CD4-positive, alpha-beta T cell (primary cell): Measurements from ENCODE around the gene SSBP3. TPM values are rescaled to one million over a fixed set of nuclear protein-coding genes. Genes with fewer than 3 reads are reported as not detected.

Experiments
- ATAC-seq: fragments of 200-7000 bp; cut with Tn5 transposase; one replicate; pipeline ENCODE4 v1.10.0; 2022; ENCODE audit warnings: mild to moderate bottlenecking; ENCODE audit not compliant: poor library complexity
- CTCF ChIA-PET: fragments of 350-600 bp; sonication (Branson Sonifier 250); formaldehyde crosslinking; loops from one replicate; lab custom pipeline; 2021; ENCODE audit warnings: antibody characterized with exemption, inconsistent platforms; lab: Charles Lee
- POLR2A ChIA-PET: fragments of 350-600 bp; sonication (Branson Sonifier 250); formaldehyde crosslinking; loops from one replicate; lab custom pipeline; 2021; ENCODE audit warnings: antibody characterized with exemption, inconsistent platforms; lab: Charles Lee
- DNase-seq, 14 experiments: peaks; one replicate each; pipeline ENCODE4 v3.0.0-alpha.2; 2013 to 2020; ENCODE audit warnings: mixed read lengths in 2 of 14
- H3K27ac ChIP-seq, 2 donors: one replicate each; pipeline versions ENCODE4 v1.5.1 to v1.7.0; 2013; ENCODE audit warnings: low read length in 2 of 2, low read depth in 1 of 2, mild to moderate bottlenecking in 1 of 2
- H3K27me3 ChIP-seq, 2 experiments: 1 replicate in 1 of 2; 2 replicates in 1 of 2; pipeline versions ENCODE4 v1.6.1 to v1.7.0; 2013; ENCODE audit warnings: low read length in 2 of 2, control low read depth in 1 of 2, mild to moderate bottlenecking in 1 of 2, moderate library complexity in 1 of 2; ENCODE audit not compliant: insufficient read depth in 2 of 2, control insufficient read depth in 1 of 2
- H3K36me3 ChIP-seq: one replicate; pipeline ENCODE4 v1.6.1; 2013; ENCODE audit warnings: low read length, control low read depth; ENCODE audit not compliant: insufficient read depth
- H3K4me1 ChIP-seq: one replicate; pipeline ENCODE4 v1.6.1; 2013; ENCODE audit warnings: low read length, control low read depth; ENCODE audit not compliant: insufficient read depth
- H3K4me3 ChIP-seq: one replicate; pipeline ENCODE4 v1.5.1; 2013; ENCODE audit warnings: mild to moderate bottlenecking, low read length, moderate library complexity
- H3K9me3 ChIP-seq, 2 experiments: 1 replicate in 1 of 2; 2 replicates in 1 of 2; pipeline versions ENCODE4 v1.6.1 to v1.7.0; 2013; ENCODE audit warnings: low read length in 2 of 2, mild to moderate bottlenecking in 2 of 2, control low read depth in 1 of 2, moderate library complexity in 1 of 2; ENCODE audit not compliant: control insufficient read depth in 1 of 2, insufficient read depth in 1 of 2
- H3K27ac Mint-ChIP-seq: one replicate; pipeline ENCODE4 v1.8.0; 2020; ENCODE audit warnings: mixed read lengths
- H3K27me3 Mint-ChIP-seq: one replicate; pipeline ENCODE4 v1.8.0; 2021; ENCODE audit warnings: mixed read lengths
- H3K36me3 Mint-ChIP-seq: one replicate; pipeline ENCODE4 v1.8.0; 2021; ENCODE audit warnings: low read depth, mixed read lengths
- H3K4me1 Mint-ChIP-seq: one replicate; pipeline ENCODE4 v1.8.0; 2021; ENCODE audit warnings: low read depth, mixed read lengths
- H3K4me3 Mint-ChIP-seq: one replicate; pipeline ENCODE4 v1.8.0; 2020; ENCODE audit warnings: mild to moderate bottlenecking, mixed read lengths
- H3K9me3 Mint-ChIP-seq: one replicate; pipeline ENCODE4 v1.8.0; 2020; ENCODE audit warnings: mixed read lengths
- intact Hi-C, 2 experiments: fragments of 100-400 bp; cut with DNase I in 1 of 2; cut with micrococcal nuclease in 1 of 2; formaldehyde crosslinking; loops; one replicate each; pipeline versions ENCODE4 v1.15.1 to v1.9.0; 2023 to 2025; cut with DNase I, micrococcal nuclease
- total RNA-seq, 174 experiments: library from RNA in 2 of 174; stranded (reverse) in 2 of 174; gene quantifications; one replicate each; pipeline ENCODE4 v1.2.3 and lab custom pipeline; 2021 to 2026
- TF ChIP-seq, protein P1 (sequence below): fragments of 200-600 bp; IDR thresholded peaks from one replicate; pipeline ENCODE4 v1.8.0; 2022; ENCODE audit warnings: antibody characterized with exemption, mild to moderate bottlenecking

SSBP3 gene
- total RNA-seq, 2 experiments from 2014 or later, result 50.6 to 52.4 TPM

DNA sequence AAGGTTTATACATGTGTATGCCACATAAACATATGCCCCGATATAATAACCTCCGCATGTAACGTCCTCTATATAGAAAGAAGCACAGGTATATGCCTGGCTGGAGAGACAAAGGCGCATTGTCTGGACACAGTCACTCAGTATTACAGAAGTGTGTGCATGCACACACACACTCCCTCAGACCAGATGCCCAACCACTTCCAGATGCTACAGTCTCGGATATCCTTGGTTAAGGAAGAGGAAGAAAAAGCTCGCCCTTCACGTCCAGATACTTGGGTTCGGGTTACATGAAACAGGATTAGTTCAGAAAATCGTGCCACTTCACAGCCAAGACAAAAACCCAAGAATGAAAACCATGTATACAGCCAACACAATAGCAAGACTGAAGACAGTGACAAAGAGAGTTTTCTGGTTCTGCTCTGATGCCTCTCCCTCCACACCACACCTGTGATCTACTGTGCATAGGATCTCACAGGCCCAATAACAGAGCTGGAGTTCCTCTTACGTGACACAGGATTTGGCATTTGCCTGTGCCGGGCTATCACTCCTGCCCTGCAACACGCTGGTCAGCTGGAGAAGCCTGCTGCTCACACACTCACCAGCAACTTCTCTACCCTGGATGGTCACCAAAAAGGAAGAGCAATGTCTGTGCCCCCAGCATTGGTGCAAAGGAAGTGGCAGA, 75.0 kb downstream of the SSBP3 start:
- ChIA-PET CTCF (no interaction called here), POLR2A (no interaction called here)
- DNase-seq, result no peak
- no peaks in the 10 kb centered on the region for H3K27me3 ChIP-seq
- ATAC-seq, result no peak
- H3K27me3 Mint-ChIP-seq, result no peaks in the 10 kb centered on the region
- no peaks in the 10 kb centered on the region for H3K9me3 ChIP-seq
- TF ChIP-seq, protein P1, sequence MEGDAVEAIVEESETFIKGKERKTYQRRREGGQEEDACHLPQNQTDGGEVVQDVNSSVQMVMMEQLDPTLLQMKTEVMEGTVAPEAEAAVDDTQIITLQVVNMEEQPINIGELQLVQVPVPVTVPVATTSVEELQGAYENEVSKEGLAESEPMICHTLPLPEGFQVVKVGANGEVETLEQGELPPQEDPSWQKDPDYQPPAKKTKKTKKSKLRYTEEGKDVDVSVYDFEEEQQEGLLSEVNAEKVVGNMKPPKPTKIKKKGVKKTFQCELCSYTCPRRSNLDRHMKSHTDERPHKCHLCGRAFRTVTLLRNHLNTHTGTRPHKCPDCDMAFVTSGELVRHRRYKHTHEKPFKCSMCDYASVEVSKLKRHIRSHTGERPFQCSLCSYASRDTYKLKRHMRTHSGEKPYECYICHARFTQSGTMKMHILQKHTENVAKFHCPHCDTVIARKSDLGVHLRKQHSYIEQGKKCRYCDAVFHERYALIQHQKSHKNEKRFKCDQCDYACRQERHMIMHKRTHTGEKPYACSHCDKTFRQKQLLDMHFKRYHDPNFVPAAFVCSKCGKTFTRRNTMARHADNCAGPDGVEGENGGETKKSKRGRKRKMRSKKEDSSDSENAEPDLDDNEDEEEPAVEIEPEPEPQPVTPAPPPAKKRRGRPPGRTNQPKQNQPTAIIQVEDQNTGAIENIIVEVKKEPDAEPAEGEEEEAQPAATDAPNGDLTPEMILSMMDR, result no peak
- no peak overlapping the region for H3K4me3 Mint-ChIP-seq
- H3K27ac ChIP-seq, result no peak overlapping the region
- H3K4me1 Mint-ChIP-seq, result peaks cover 88% of the 10 kb centered on the region
- intact Hi-C loops, result no loop called here
- peaks cover 5% of the 10 kb centered on the region for H3K36me3 Mint-ChIP-seq
- H3K4me3 ChIP-seq, result no peak overlapping the region
- no peaks in the 10 kb centered on the region for H3K9me3 Mint-ChIP-seq
- H3K36me3 ChIP-seq, result peaks cover under 1% of the 10 kb centered on the region
- H3K27ac Mint-ChIP-seq, result peak overlapping the region; percentile 31
- peaks cover 60% of the 10 kb centered on the region for H3K4me1 ChIP-seq

DNA sequence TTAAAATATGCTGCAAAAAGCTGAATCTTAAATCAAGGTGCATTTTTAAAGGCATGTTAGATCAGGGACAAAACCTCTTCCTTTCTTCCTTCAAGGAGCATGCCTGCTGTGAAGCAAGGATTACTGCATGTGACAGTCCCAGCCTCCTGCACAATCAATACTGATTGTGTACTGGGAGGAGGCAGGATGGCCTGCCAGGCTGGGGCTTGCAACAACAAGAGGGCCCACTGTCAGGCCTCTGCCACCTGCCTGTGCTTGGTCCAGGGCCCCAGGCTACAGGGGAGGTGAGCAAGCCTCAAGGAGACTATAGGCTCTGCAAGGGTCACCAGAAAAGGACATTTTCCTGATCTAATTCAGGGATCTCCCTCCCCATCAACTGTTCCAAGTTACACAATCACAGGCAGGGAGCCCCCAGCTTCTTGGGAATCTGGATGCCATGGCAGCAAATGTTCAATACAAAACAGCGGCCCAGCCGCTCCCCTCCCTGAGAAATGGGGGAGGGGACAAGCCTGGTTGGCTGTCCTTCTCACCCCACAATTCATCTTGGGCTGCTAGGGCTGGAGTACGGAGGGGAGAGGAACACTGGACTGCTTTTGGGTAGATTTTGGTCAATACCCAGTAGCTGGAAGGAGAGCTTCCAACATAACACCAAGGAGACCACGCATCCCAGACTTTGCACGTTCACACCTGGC, 76.7 kb downstream of the SSBP3 start:
- no peak overlapping the region for H3K27ac ChIP-seq
- no peaks in the 10 kb centered on the region for H3K27me3 ChIP-seq
- intact Hi-C loops, result no loop called here

DNA sequence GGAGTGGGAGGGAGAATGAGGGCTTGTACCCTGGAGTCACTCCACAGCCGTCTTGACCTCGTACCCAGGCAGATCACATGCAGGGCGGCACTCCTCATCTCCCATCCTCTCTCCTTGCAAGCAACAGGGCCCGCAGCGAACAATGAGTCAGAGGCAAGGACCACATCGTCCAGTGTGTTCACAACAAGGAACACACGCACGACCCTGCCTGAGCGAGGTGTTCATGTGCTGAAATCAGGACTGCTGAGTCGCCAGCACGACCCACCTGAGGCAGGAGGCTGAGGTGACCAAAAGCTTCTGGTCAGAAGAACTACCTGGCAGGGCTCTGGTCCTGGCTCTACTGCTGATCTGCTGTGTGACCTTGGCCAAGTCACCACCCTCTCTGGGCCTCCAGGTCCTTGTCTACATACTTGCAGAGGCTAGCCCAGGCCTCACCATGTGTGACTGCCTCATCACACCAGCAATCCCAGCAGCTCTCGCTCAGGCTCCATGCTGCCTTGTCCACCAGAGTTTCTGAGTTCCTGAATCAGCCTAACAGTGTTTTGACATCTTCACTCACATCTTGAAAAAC, 78.0 kb downstream of the SSBP3 start:
- POLR2A ChIA-PET, result no interaction called here

More for the DNA sequence above, 76.7 kb downstream of the SSBP3 start:
- H3K36me3 Mint-ChIP-seq, result peaks cover 2% of the 10 kb centered on the region
- peak overlapping the region; percentile 61 for H3K27ac Mint-ChIP-seq
- H3K36me3 ChIP-seq, result no peaks in the 10 kb centered on the region
- peaks cover 54% of the 10 kb centered on the region for H3K4me1 ChIP-seq
- CTCF ChIA-PET, result no interaction called here
- TF ChIP-seq, protein P1, result no peak
- H3K4me3 Mint-ChIP-seq, result no peak overlapping the region
- H3K9me3 ChIP-seq, result no peaks in the 10 kb centered on the region
- POLR2A ChIA-PET, result no interaction called here
- DNase-seq, result no peak
- no peaks in the 10 kb centered on the region for H3K27me3 Mint-ChIP-seq
- peaks cover 92% of the 10 kb centered on the region for H3K4me1 Mint-ChIP-seq
- no peak for ATAC-seq
- H3K9me3 Mint-ChIP-seq, result no peaks in the 10 kb centered on the region
- H3K4me3 ChIP-seq, result no peak overlapping the region

More for the DNA sequence above, 78.0 kb downstream of the SSBP3 start:
- no peaks in the 10 kb centered on the region for H3K9me3 ChIP-seq
- Mint-ChIP-seq H3K36me3 (no peaks in the 10 kb centered on the region), H3K27ac (peak overlapping the region; percentile 61), H3K9me3 (no peaks in the 10 kb centered on the region), H3K4me3 (no peak overlapping the region), H3K4me1 (peaks cover 96% of the 10 kb centered on the region), H3K27me3 (no peaks in the 10 kb centered on the region)
- CTCF ChIA-PET, result no interaction called here
- no peak for DNase-seq
- no peak for ATAC-seq
- H3K27me3 ChIP-seq, result no peaks in the 10 kb centered on the region
- H3K27ac ChIP-seq, result no peak overlapping the region
- H3K4me3 ChIP-seq, result no peak overlapping the region
- peaks cover 2% of the 10 kb centered on the region for H3K36me3 ChIP-seq
- intact Hi-C loops, result no loop called here
- TF ChIP-seq, protein P1, result no peak
- peaks cover 47% of the 10 kb centered on the region for H3K4me1 ChIP-seq
